Osteoblast (primary cell): ENCODE results near the gene LTB. TPM values are rescaled to one million over a fixed set of nuclear protein-coding genes. Genes with fewer than 3 reads are reported as not detected.
A peak's percentile ranks its signal among the peaks of the same experiment; 100 is the strongest.
"Not testable (repeated sequence)": the region's sequence is repeated elsewhere in the genome, so short reads cannot be mapped to it uniquely, and the experiment has no call there.

Experiments
- DNase-seq: peaks from one replicate; pipeline ENCODE4 v3.0.0; 2011; ENCODE audit warnings: low spot score, mixed read lengths; ENCODE audit not compliant: insufficient read length; ENCODE audit errors: missing footprints
- H2AFZ ChIP-seq: 2 replicates; pipeline ENCODE4 v1.6.0; 2011; ENCODE audit warnings: mild to moderate bottlenecking, low read length
- H3K27ac ChIP-seq: 2 replicates; pipeline ENCODE4 v1.5.1; 2011; ENCODE audit warnings: mild to moderate bottlenecking, low read depth, low read length, moderate library complexity
- H3K27me3 ChIP-seq: 2 replicates; pipeline ENCODE4 v1.6.0; 2012; ENCODE audit warnings: mild to moderate bottlenecking, control low read depth, inconsistent platforms, low read length, moderate library complexity; ENCODE audit not compliant: insufficient read depth
- H3K36me3 ChIP-seq: 2 replicates; pipeline ENCODE4 v1.5.1; 2011; ENCODE audit warnings: mild to moderate bottlenecking, low read length, control low read depth, moderate library complexity; ENCODE audit not compliant: insufficient read depth
- H3K4me1 ChIP-seq: 2 replicates; pipeline ENCODE4 v1.5.1; 2011; ENCODE audit warnings: mild to moderate bottlenecking, low read length, control low read depth, moderate library complexity; ENCODE audit not compliant: insufficient read depth
- H3K4me2 ChIP-seq: 2 replicates; pipeline ENCODE4 v1.6.0; 2011; ENCODE audit warnings: mild to moderate bottlenecking, low read length; ENCODE audit not compliant: insufficient read depth
- H3K4me3 ChIP-seq: fragments of 200-600 bp; sonication (generic); 3 replicates; pipeline ENCODE4 v1.5.1; 2012; ENCODE audit warnings: mild to moderate bottlenecking, low read length, inconsistent platforms; ENCODE audit not compliant: insufficient read depth
- H3K79me2 ChIP-seq: 2 replicates; pipeline ENCODE4 v1.6.0; 2012; ENCODE audit warnings: mild to moderate bottlenecking, low read length, control low read depth, inconsistent platforms; ENCODE audit not compliant: insufficient read depth
- H3K9me3 ChIP-seq: 2 replicates; pipeline ENCODE4 v1.5.1; 2011; ENCODE audit warnings: low read depth, low read length, control low read depth
- H4K20me1 ChIP-seq: 2 replicates; pipeline ENCODE4 v1.6.0; 2012; ENCODE audit warnings: mild to moderate bottlenecking, low read length, control low read depth; ENCODE audit not compliant: insufficient read depth
- CTCF ChIP-seq: IDR thresholded peaks from 2 replicates; pipeline ENCODE4 v1.5.1; 2011; ENCODE audit warnings: mild to moderate bottlenecking, low read depth, low read length, moderate library complexity; ENCODE audit errors: extremely low read depth
- total RNA-seq: library from RNA; depleted of rRNA; stranded (reverse); fragments of >200 nt; gene quantifications from 2 replicates; pipeline ENCODE4 v1.2.3, GENCODE V29; 2012

Gene LTB
- total RNA-seq, 1 donor, result not detected

- H3K4me3 ChIP-seq, result no peak overlapping the region
- peaks cover 12% of the 10 kb centered on the region for H3K36me3 ChIP-seq
- H2AFZ ChIP-seq, result no peak overlapping the region
- no peaks in the 10 kb centered on the region for H4K20me1 ChIP-seq
- DNase-seq, result no peak
- H3K9me3 ChIP-seq, result no peaks in the 10 kb centered on the region
- peaks cover 25% of the 10 kb centered on the region for H3K4me1 ChIP-seq
- TF ChIP-seq CTCF, result no peak
- H3K4me2 ChIP-seq, result no peak overlapping the region
- H3K79me2 ChIP-seq, result peaks cover 6% of the 10 kb centered on the region
- H3K27ac ChIP-seq, result no peak overlapping the region
- no peaks in the 10 kb centered on the region for H3K27me3 ChIP-seq
Measured at GRCh38 chr6:31556307-31556706, 25.9 kb downstream of the LTB start.

- not testable (repeated sequence) for H3K27ac ChIP-seq, H3K9me3 ChIP-seq, H3K27me3 ChIP-seq, H2AFZ ChIP-seq, H3K4me3 ChIP-seq, H3K4me2 ChIP-seq, H4K20me1 ChIP-seq
- peak; percentile 84 for DNase-seq
- H3K36me3 ChIP-seq, result peaks cover 24% of the 10 kb centered on the region
- H3K4me1 ChIP-seq, result peaks cover 19% of the 10 kb centered on the region
- peak; percentile 48 for TF ChIP-seq CTCF
- H3K79me2 ChIP-seq, result peaks cover 29% of the 10 kb centered on the region
Measured at GRCh38 chr6:31551371-31551770, 30.9 kb downstream of the LTB start.

DNA sequence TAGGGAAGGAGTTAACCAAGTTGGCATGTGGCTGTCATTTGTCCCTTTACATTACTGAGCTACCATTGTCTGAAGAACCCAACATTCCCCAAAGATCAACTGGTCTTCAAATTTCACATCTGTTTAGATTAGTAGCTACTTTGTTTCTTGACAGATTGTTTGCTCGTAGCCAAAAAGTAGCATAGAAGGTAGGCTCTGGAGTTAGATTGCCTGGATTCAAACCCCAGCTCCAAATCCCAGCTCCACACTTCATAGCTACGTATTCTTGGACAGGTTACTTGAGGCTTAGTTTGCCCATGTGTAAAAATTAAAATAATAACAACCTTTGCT, 33.7 kb downstream of the LTB start:
- H3K27me3 ChIP-seq, result no peaks in the 10 kb centered on the region
- peak overlapping the region; percentile 87 for H3K27ac ChIP-seq
- peak overlapping the region; percentile 95 for H3K4me2 ChIP-seq
- H3K4me3 ChIP-seq, result peak overlapping the region; percentile 75
- H4K20me1 ChIP-seq, result no peaks in the 10 kb centered on the region
- peaks cover 20% of the 10 kb centered on the region for H3K4me1 ChIP-seq
- peaks cover 25% of the 10 kb centered on the region for H3K79me2 ChIP-seq
- H2AFZ ChIP-seq, result no peak overlapping the region
- TF ChIP-seq CTCF, result no peak
- H3K36me3 ChIP-seq, result peaks cover 20% of the 10 kb centered on the region
- H3K9me3 ChIP-seq, result no peaks in the 10 kb centered on the region
- no peak for DNase-seq

DNA sequence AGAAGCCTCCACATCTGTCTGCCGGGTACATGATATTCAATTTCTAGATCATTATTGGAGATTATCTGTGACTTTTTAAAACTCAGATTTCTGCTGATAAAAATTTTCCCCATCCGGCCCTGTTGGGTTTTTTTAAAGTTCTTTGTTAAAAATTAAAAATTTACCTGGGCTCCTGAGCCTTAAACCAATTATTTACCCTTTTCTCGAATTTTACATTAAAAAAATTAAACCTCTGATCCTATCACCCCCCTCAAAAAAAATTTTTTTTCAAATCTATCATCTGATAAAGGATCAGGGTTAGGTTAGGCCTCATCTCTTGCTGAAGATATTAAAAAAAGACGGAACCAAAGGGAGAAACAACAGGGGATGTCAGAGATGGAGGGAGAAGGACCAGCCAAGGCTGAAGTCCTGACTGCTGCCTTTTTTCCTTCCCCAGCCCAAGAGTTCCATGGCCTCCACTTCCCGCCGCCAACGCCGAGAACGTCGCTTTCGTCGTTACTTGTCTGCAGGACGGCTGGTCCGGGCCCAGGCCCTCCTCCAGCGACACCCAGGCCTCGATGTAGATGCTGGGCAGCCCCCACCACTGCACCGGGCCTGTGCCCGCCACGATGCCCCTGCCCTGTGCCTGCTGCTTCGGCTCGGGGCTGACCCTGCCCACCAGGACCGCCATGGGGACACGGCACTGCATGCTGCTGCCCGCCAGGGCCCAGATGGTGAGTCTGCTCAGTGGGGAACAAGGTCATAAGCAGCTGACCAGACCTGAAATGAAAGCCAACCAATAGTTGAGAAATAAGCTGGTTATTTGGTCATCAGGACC, 34.3 kb downstream of the LTB start:
- Histone ChIP-seq H3K27me3 (no peaks in the 10 kb centered on the region), H2AFZ (peak overlapping the region; percentile 66), H3K4me3 (peak overlapping the region; percentile 75), H4K20me1 (no peaks in the 10 kb centered on the region), H3K4me1 (peaks cover 20% of the 10 kb centered on the region), H3K4me2 (peak overlapping the region; percentile 95), H3K27ac (peak overlapping the region; percentile 87), H3K36me3 (peaks cover 20% of the 10 kb centered on the region), H3K79me2 (peaks cover 28% of the 10 kb centered on the region), H3K9me3 (no peaks in the 10 kb centered on the region)
- no peak for TF ChIP-seq CTCF
- DNase-seq, result peak; percentile 35
